Smooth muscle cell (in vitro differentiated cells): Measurements from ENCODE around the gene TUSC2. TPM values are rescaled to one million over a fixed set of nuclear protein-coding genes. Genes with fewer than 3 reads are reported as not detected.

ENCODE experiments used
- DNase-seq: peaks from one replicate; lab custom pipeline; 2025; ENCODE audit not compliant: unreplicated experiment; lab: John Stamatoyannopoulos, UW
- H2AFZ ChIP-seq: fragments of 200-600 bp; sonication (generic); 2 replicates; pipeline ENCODE4 v1.6.0; 2016; ENCODE audit warnings: antibody characterized with exemption, low read depth, mild to moderate bottlenecking
- H3F3A ChIP-seq: fragments of 200-600 bp; sonication (generic); 2 replicates; pipeline ENCODE4 v1.6.0; 2017; ENCODE audit warnings: antibody characterized with exemption, low read depth
- H3K27ac ChIP-seq: fragments of 200-600 bp; sonication (generic); 2 replicates; pipeline ENCODE4 v1.5.1; 2016; ENCODE audit warnings: low read depth, mild to moderate bottlenecking
- H3K27me3 ChIP-seq: fragments of 200-600 bp; sonication (generic); 2 replicates; pipeline ENCODE4 v1.6.1; 2016; ENCODE audit warnings: low read depth, mild to moderate bottlenecking
- H3K36me3 ChIP-seq: fragments of 200-600 bp; sonication (generic); 2 replicates; pipeline ENCODE4 v1.5.1; 2016; ENCODE audit warnings: low read depth
- H3K4me1 ChIP-seq: fragments of 200-600 bp; sonication (generic); 2 replicates; pipeline ENCODE4 v1.5.1; 2016; ENCODE audit warnings: low read depth
- H3K4me2 ChIP-seq: fragments of 200-600 bp; sonication (generic); 2 replicates; pipeline ENCODE4 v1.6.0; 2016; ENCODE audit warnings: mild to moderate bottlenecking
- H3K4me3 ChIP-seq: fragments of 200-600 bp; sonication (generic); 2 replicates; pipeline ENCODE4 v1.5.1; 2016; ENCODE audit warnings: mild to moderate bottlenecking
- H3K79me2 ChIP-seq: fragments of 200-600 bp; sonication (generic); 2 replicates; pipeline ENCODE4 v1.6.0; 2016; ENCODE audit warnings: low read depth, mild to moderate bottlenecking
- H3K9ac ChIP-seq: fragments of 200-600 bp; sonication (generic); 2 replicates; pipeline ENCODE4 v1.6.0; 2016; ENCODE audit warnings: low read depth
- H3K9me3 ChIP-seq: fragments of 200-600 bp; sonication (generic); replicated peaks from 2 replicates; pipeline ENCODE4 v1.5.1; 2016; ENCODE audit warnings: low read depth
- H4K20me1 ChIP-seq: fragments of 200-600 bp; sonication (generic); 2 replicates; pipeline ENCODE4 v1.6.0; 2016; ENCODE audit warnings: low read depth
- CTCF ChIP-seq: fragments of 200-600 bp; sonication (generic); IDR thresholded peaks from 2 replicates; pipeline ENCODE4 v1.5.1; 2017; ENCODE audit warnings: borderline replicate concordance, mild to moderate bottlenecking, antibody characterized with exemption; ENCODE audit not compliant: insufficient read depth, poor library complexity, severe bottlenecking
- WGBS: methylation state at CpG from one replicate; pipeline ENCODE4 v1.1.7; 2016; ENCODE audit warnings: low lambda C conversion rate; 5-methylcytosine and 5-hydroxymethylcytosine counted together
- polyA plus RNA-seq: library from polyadenylated mRNA; unstranded; fragments of >200 nt; fragmentation: Nextera tagmentation; extraction: Ambion mirVana; gene quantifications from 2 replicates; pipeline ENCODE4 v1.2.1, GENCODE V29; 2016
- total RNA-seq: library from RNA; depleted of rRNA; stranded (reverse); fragments of >200 nt; gene quantifications from 2 replicates; pipeline ENCODE4 v1.2.3, GENCODE V29; 2014

TUSC2 gene
- total and polyA plus RNA-seq, 2 experiments from 2014 or later, result 25.1 to 53.4 TPM

DNA sequence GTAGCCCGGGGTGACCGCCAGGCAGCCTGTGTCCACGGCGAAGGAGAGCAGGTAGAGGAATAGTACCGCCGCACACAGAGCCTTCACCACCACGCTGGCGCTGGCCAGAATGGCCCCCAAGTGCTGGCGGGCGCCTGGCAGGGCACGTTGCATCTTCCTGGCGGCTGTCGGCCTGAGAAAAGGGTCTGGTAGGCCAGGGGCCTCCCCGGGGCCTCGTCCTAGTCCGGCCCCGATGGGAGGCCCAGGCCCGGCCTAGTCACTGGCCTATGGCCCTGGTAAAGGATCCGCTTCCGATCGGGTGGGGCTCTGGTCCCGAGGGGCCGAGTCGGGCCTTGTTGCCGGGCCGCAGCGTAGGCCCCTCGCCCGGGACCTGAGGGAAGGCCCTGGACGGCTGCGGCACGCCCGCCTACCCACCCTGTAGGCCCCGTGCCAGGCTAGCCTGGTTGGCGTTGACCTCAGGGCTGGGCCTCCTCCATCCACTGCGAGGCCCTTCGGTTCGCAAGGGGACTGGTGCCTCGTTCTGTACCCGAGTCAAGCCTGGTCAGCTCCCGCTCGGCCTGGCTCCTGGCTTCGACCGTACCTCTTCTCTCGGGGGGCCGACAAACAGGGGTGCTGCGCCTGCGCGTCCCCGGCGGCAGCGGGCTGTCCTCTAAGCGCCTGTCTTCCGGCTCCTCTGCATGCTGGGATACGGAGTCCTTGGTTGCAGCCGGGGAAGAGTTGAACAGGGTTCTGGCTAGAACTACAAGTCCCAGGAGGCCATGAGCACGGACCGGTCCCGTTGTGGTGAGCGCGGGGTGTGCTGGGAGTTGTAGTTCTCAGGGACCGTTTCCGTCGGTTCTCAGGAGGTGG lies 31.1 kb upstream of the TUSC2 start, which contains the start of gene TMEM115:
Gene TMEM115 (minus strand): TSS at position 611 of the 849 bp plus-strand sequence. CDS start 458 bp downstream, at position 153.
- peak; percentile 80 for DNase-seq
- WGBS, result 9% methylated on average over 63 of the region's 64 CpGs
- peak within 1 kb of the TSS; percentile 93 for H3K9ac ChIP-seq
- H3K4me3 ChIP-seq, result peak within 1 kb of the TSS; percentile 64
- no peaks in the 10 kb centered on the region for H3K9me3 ChIP-seq
- peak within 1 kb of the TSS; percentile 71 for H3K27ac ChIP-seq
- peak within 1 kb of the TSS; percentile 92 for H3K4me2 ChIP-seq
- peak within 1 kb of the TSS; percentile 76 for H2AFZ ChIP-seq
- no peak for TF ChIP-seq CTCF
- H3K79me2 ChIP-seq, result peaks cover 39% of the 10 kb centered on the region
- peaks cover 23% of the 10 kb centered on the region for H3K4me1 ChIP-seq
- H3F3A ChIP-seq, result no peaks in the 10 kb centered on the region
- H4K20me1 ChIP-seq, result peaks cover 41% of the 10 kb centered on the region
- no peaks in the 10 kb centered on the region for H3K36me3 ChIP-seq
- H3K27me3 ChIP-seq, result no peaks in the 10 kb centered on the region

GRCh38 chr3:50358355-50358910 lies 30.4 kb upstream of the TUSC2 start:
- Histone ChIP-seq H3K9me3 (no peaks in the 10 kb centered on the region), H3K9ac (peak overlapping the region; percentile 93), H3K27me3 (no peaks in the 10 kb centered on the region), H4K20me1 (peaks cover 41% of the 10 kb centered on the region), H3K36me3 (no peaks in the 10 kb centered on the region), H3K4me1 (peaks cover 23% of the 10 kb centered on the region), H3K79me2 (peaks cover 39% of the 10 kb centered on the region), H3K4me3 (peak overlapping the region; percentile 64), H3K4me2 (peak overlapping the region; percentile 92), H3K27ac (peak overlapping the region; percentile 71), H3F3A (no peaks in the 10 kb centered on the region), H2AFZ (no peak overlapping the region)
- 84% methylated on average over 24 of the region's 24 CpGs for WGBS
- no peak for TF ChIP-seq CTCF
- DNase-seq, result no peak

GRCh38 chr3:50357481-50357880 lies 29.5 kb upstream of the TUSC2 start:
- Histone ChIP-seq H3F3A (no peaks in the 10 kb centered on the region), H4K20me1 (peaks cover 41% of the 10 kb centered on the region), H3K36me3 (no peaks in the 10 kb centered on the region), H3K9me3 (no peaks in the 10 kb centered on the region), H3K9ac (peak overlapping the region; percentile 93), H3K27me3 (no peaks in the 10 kb centered on the region), H3K4me3 (peak overlapping the region; percentile 64), H2AFZ (no peak overlapping the region), H3K79me2 (peaks cover 39% of the 10 kb centered on the region), H3K27ac (no peak overlapping the region), H3K4me1 (peaks cover 23% of the 10 kb centered on the region), H3K4me2 (peak overlapping the region; percentile 92)
- WGBS, result 85% methylated on average over 1 of the region's 1 CpG
- DNase-seq, result no peak
- no peak for TF ChIP-seq CTCF
